HepG2 (cell line): ENCODE measurements around the gene EIF5A2. TPM values are rescaled to one million over a fixed set of nuclear protein-coding genes. Genes with fewer than 3 reads are reported as not detected.

ENCODE experiments used
- ATAC-seq: fragments of 200-7000 bp; cut with Tn5 transposase; 3 replicates; pipeline ENCODE4 v1.9.1; 2020; ENCODE audit warnings: mild to moderate bottlenecking, moderate library complexity
- BruUV-seq: library from RNA; stranded (reverse); fragments of 400-500 nt; replicated peaks from 2 replicates; lab custom pipeline; 2021; lab: Mats Ljungman, UMichigan
- CTCF ChIA-PET: fragments of 300-600 bp; formaldehyde crosslinking; extraction: SDS; loops from one replicate; lab custom pipeline; 2021; ENCODE audit warnings: low total read pairs, inconsistent platforms, low intra/inter-chr PET ratio; lab: Yijun Ruan, JAX
- POLR2A ChIA-PET: fragments of 350-600 bp; sonication (Branson Sonifier 250); formaldehyde crosslinking; loops from one replicate; lab custom pipeline; 2020; ENCODE audit warnings: antibody characterized with exemption, inconsistent platforms; lab: Yijun Ruan, JAX
- DNase-seq: peaks from one replicate; pipeline ENCODE4 v3.0.0-alpha.2; 2015; ENCODE audit warnings: low spot score
- FAIRE-seq: peaks from 3 replicates; lab custom pipeline; 2011; peaks lifted over from hg19 to GRCh38; lab: Jason Lieb, UNC
- H2AFZ ChIP-seq: one replicate; pipeline ENCODE4 v1.6.1; 2011; ENCODE audit warnings: low read length, inconsistent platforms
- H3K27ac ChIP-seq: fragments of 300-600 bp; 3 replicates; pipeline ENCODE4 v1.8.0; 2011; ENCODE audit warnings: mixed run types, mild to moderate bottlenecking, mixed read lengths, low read length, inconsistent platforms; ENCODE audit not compliant: insufficient read depth; ENCODE audit errors: extremely low read length
- H3K27me3 ChIP-seq, 2 experiments: fragments of 200-600 bp in 1 of 2; 2 replicates in 1 of 2; 3 replicates in 1 of 2; pipeline versions ENCODE4 v1.6.0 to v1.8.0; 2011; ENCODE audit warnings: low read length in 2 of 2, mild to moderate bottlenecking in 2 of 2, moderate library complexity in 2 of 2, inconsistent platforms in 1 of 2; ENCODE audit not compliant: insufficient read depth in 2 of 2, control insufficient read depth in 1 of 2
- H3K36me3 ChIP-seq, 2 experiments: fragments of 200-600 bp in 1 of 2; replicated peaks in 1 of 2; 2 replicates in 1 of 2; 3 replicates in 1 of 2; pipeline versions ENCODE4 v1.5.1 to v1.8.0; 2011; ENCODE audit warnings: low read length in 2 of 2, inconsistent platforms in 1 of 2; ENCODE audit not compliant: insufficient read depth in 2 of 2, control insufficient read depth in 1 of 2
- H3K4me1 ChIP-seq: 2 replicates; pipeline ENCODE4 v1.5.1; 2012; ENCODE audit warnings: low read length, inconsistent platforms; ENCODE audit not compliant: insufficient read depth
- H3K4me2 ChIP-seq: 2 replicates; pipeline ENCODE4 v1.6.0; 2011; ENCODE audit warnings: low read depth, low read length, inconsistent platforms
- H3K4me3 ChIP-seq, 3 experiments: fragments of 200-600 bp in 1 of 3; sonication (generic), shearing (Covaris generic) in 1 of 3; replicated peaks in 1 of 3; 2 replicates each; pipeline ENCODE4 v1.5.1; 2011 to 2016; ENCODE audit warnings: low read length in 3 of 3, inconsistent platforms in 2 of 3, low read depth in 2 of 3, mild to moderate bottlenecking in 2 of 3, control low read depth in 1 of 3, mixed read lengths in 1 of 3; ENCODE audit not compliant: insufficient read depth in 1 of 3
- H3K79me2 ChIP-seq: one replicate; pipeline ENCODE4 v1.6.1; 2011; ENCODE audit warnings: low read length, inconsistent platforms; ENCODE audit not compliant: insufficient read depth
- H3K9ac ChIP-seq: 2 replicates; pipeline ENCODE4 v1.6.0; 2011; ENCODE audit warnings: mild to moderate bottlenecking, low read depth, low read length, inconsistent platforms; ENCODE audit not compliant: insufficient read depth
- H3K9me3 ChIP-seq: 2 replicates; pipeline ENCODE4 v1.5.1; 2012; ENCODE audit warnings: mild to moderate bottlenecking, low read length
- H4K20me1 ChIP-seq: 2 replicates; pipeline ENCODE4 v1.6.0; 2011; ENCODE audit warnings: inconsistent platforms, mild to moderate bottlenecking, low read length, moderate library complexity; ENCODE audit not compliant: insufficient read depth
- AHDC1 ChIP-seq: sonication (generic); formaldehyde crosslinking; IDR thresholded peaks from 2 replicates; pipeline ENCODE4 v1.5.1; 2020; ENCODE audit warnings: mild to moderate bottlenecking, missing genetic modification reagents, borderline replicate concordance
- ATF7 ChIP-seq, 2 experiments: fragments of 450-650 bp in 1 of 2; sonication (generic) in 1 of 2; formaldehyde crosslinking in 1 of 2; IDR thresholded peaks; 2 replicates each; pipeline versions ENCODE4 v1.4.0 to v1.6.1; 2016 to 2020; ENCODE audit warnings: antibody characterized with exemption in 1 of 2, mild to moderate bottlenecking in 1 of 2, missing genetic modification reagents in 1 of 2
- GPN1 ChIP-seq: sonication (generic); formaldehyde crosslinking; IDR thresholded peaks from 2 replicates; pipeline ENCODE4 v1.5.1; 2020; ENCODE audit warnings: missing genetic modification reagents, borderline replicate concordance
- HDAC2 ChIP-seq: sonication (generic); formaldehyde crosslinking; IDR thresholded peaks from 2 replicates; pipeline ENCODE4 v1.4.0; 2020; ENCODE audit warnings: missing genetic modification reagents
- KAT7 ChIP-seq: IDR thresholded peaks from 2 replicates; pipeline ENCODE4 v1.6.1; 2018; ENCODE audit warnings: borderline replicate concordance, missing compliant biosample characterization
- NFE2L2 ChIP-seq: fragments of 150-350 bp; IDR thresholded peaks from 2 replicates; pipeline ENCODE4 v1.6.1; 2014; ENCODE audit warnings: low read length
- RFX1 ChIP-seq: fragments of 450-650 bp; IDR thresholded peaks from 2 replicates; pipeline ENCODE4 v1.6.1; 2017
- TCF12 ChIP-seq, 2 experiments: fragments of 450-650 bp in 1 of 2; sonication (generic) in 1 of 2; formaldehyde crosslinking in 1 of 2; IDR thresholded peaks; 2 replicates each; pipeline versions ENCODE4 v1.6.1 to v1.8.0; 2017 to 2022; ENCODE audit warnings: antibody characterized with exemption in 1 of 2, mild to moderate bottlenecking in 1 of 2, missing genetic modification reagents in 1 of 2, moderate library complexity in 1 of 2
- ZBTB14 ChIP-seq: sonication (generic); formaldehyde crosslinking; IDR thresholded peaks from 2 replicates; pipeline ENCODE4 v1.4.0; 2020; ENCODE audit warnings: missing genetic modification reagents
- ZFP91 ChIP-seq: sonication (generic); formaldehyde crosslinking; IDR thresholded peaks from 2 replicates; pipeline ENCODE4 v1.9.0; 2022; ENCODE audit warnings: missing genetic modification reagents, mild to moderate bottlenecking, borderline replicate concordance
- ZIK1 ChIP-seq: sonication (generic); formaldehyde crosslinking; IDR thresholded peaks from 2 replicates; pipeline ENCODE4 v1.5.0; 2020; ENCODE audit warnings: mild to moderate bottlenecking, low read depth, missing genetic modification reagents, borderline replicate concordance
- ZNF280B ChIP-seq: sonication (generic); formaldehyde crosslinking; IDR thresholded peaks from 2 replicates; pipeline ENCODE4 v1.5.0; 2020; ENCODE audit warnings: missing genetic modification reagents, mild to moderate bottlenecking, borderline replicate concordance
- ZNF432 ChIP-seq: sonication (generic); formaldehyde crosslinking; IDR thresholded peaks from 2 replicates; pipeline ENCODE4 v1.5.0; 2020; ENCODE audit warnings: missing genetic modification reagents, mild to moderate bottlenecking, borderline replicate concordance
- WGBS: methylation state at CpG from one replicate; pipeline ENCODE4 v1.1.6; 2017; ENCODE audit warnings: low lambda C conversion rate; 5-methylcytosine and 5-hydroxymethylcytosine counted together
- in situ Hi-C: cut with HindIII; loops from 2 replicates; pipeline ENCODE4 v1.10.0; 2017; ENCODE audit warnings: low pct_unique_long_range_greater_than_20kb; ENCODE audit not compliant: extremely low pct_ligation_motif_present
- intact Hi-C: fragments of 100-400 bp; cut with micrococcal nuclease; formaldehyde crosslinking; loops from one replicate; pipeline ENCODE4 v1.10.0; 2022; ENCODE audit not compliant: unreplicated experiment
- polyA plus RNA-seq, 8 experiments: library from polyadenylated mRNA; depleted of rRNA in 3 of 8; stranded (reverse) in 7 of 8; unstranded in 1 of 8; fragments of >200 nt; fragmentation: Illumina TruSeq in 4 of 8; extraction: Trizol in 4 of 8; gene quantifications; 2 replicates each; pipeline versions ENCODE4 v1.2.1 to v1.2.3, GENCODE V29; 2011 to 2016; ENCODE audit warnings: low read depth in 4 of 8, missing spikeins in 1 of 8, mixed read lengths in 1 of 8; ENCODE audit not compliant: insufficient read depth in 1 of 8
- total RNA-seq, 5 experiments: library from RNA; depleted of rRNA; stranded (reverse); fragments of >200 nt; fragmentation: Illumina TruSeq; extraction: Trizol; gene quantifications; 2 replicates each; pipeline ENCODE4 v1.2.3, GENCODE V29; 2016; ENCODE audit warnings: low read depth in 1 of 5

EIF5A2 gene
- total and polyA plus RNA-seq, 2 of the 13 experiments (the other 11 are each of a cell fraction or from before 2014, with no cell fraction given), result 3.5 to 9.4 TPM

GRCh38 chr3:170941551-170941950 lies 33.1 kb upstream of the EIF5A2 start:
- Histone ChIP-seq H4K20me1 (no peaks in the 10 kb centered on the region), H2AFZ (no peak overlapping the region), H3K4me3 (no peak overlapping the region), H3K9ac (no peak overlapping the region), H3K9me3 (peaks cover 8% of the 10 kb centered on the region; the same call in 1 of the 2 replicates), H3K4me2 (no peak overlapping the region), H3K79me2 (no peaks in the 10 kb centered on the region), H3K36me3 (no peaks in the 10 kb centered on the region), H3K4me1 (no peaks in the 10 kb centered on the region), H3K27me3 (no peaks in the 10 kb centered on the region; a peak in 1 of 5 replicates), H3K27ac (no peak overlapping the region)
- intact Hi-C loops, result no loop called here
- TF ChIP-seq GPN1 (CRISPR knock-in tag), result no peak
- no peak for TF ChIP-seq ZIK1 (CRISPR knock-in tag)
- TF ChIP-seq AHDC1 (CRISPR knock-in tag), result no peak
- TF ChIP-seq KAT7, result no peak
- TF ChIP-seq ZFP91, result no peak
- no peak for TF ChIP-seq ZBTB14 (CRISPR knock-in tag)
- no peak for TF ChIP-seq HDAC2 (CRISPR knock-in tag)
- no peak for TF ChIP-seq NFE2L2
- no peak for TF ChIP-seq TCF12 (IDR thresholded peaks at IDR 0.05)
- TF ChIP-seq TCF12 (CRISPR knock-in tag; IDR thresholded peaks at IDR 0.05), result no peak
- TF ChIP-seq ZNF280B, result no peak
- TF ChIP-seq RFX1, result no peak
- TF ChIP-seq ATF7 (IDR thresholded peaks at IDR 0.05), result no peak
- no peak for TF ChIP-seq ATF7 (CRISPR knock-in tag; IDR thresholded peaks at IDR 0.05)
- TF ChIP-seq ZNF432 (CRISPR knock-in tag), result no peak
- DNase-seq, result no peak
- ChIA-PET POLR2A (no interaction called here), CTCF (no interaction called here)
- in situ Hi-C loops, result no loop called here
- no peak for ATAC-seq
- WGBS, result 0% methylated on average over 1 of the region's 1 CpG
- FAIRE-seq, result no peak
- no TSS peak for BruUV-seq
